Erythroblast (primary cell): Measurements from ENCODE around the gene KNL1.

Source experiments
- GATA1 ChIP-seq: IDR thresholded peaks from 2 replicates; pipeline ENCODE4 v1.6.1; 2011; ENCODE audit warnings: low read depth, mild to moderate bottlenecking, control low read depth, low read length, moderate library complexity
- POLR2A ChIP-seq: IDR thresholded peaks from 2 replicates; pipeline ENCODE4 v1.6.1; 2011; ENCODE audit warnings: mild to moderate bottlenecking, low read length

DNA sequence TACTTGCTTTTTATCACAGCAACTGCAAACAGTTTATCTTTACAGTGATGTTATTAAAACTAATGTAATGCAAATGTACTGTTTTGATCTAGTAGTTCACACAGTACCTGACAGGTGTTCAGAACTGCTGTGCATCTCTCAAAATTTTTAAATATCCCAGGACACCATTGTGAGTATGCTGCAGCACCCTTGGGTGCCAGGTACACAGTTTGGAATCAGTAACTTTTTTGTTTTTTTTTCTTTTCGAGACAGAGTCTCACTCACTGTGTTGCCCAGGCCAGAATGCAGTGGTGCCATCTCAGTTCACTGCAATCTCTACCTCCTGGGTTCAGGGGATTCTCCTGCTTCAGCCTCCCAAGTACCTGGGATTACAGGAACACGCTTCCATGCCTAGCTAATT, 3.0 kb downstream of the KNL1 start:
- TF ChIP-seq POLR2A = no peak
- TF ChIP-seq GATA1 = no peak
